ENCODE results near the gene STXBP6.

DNA sequence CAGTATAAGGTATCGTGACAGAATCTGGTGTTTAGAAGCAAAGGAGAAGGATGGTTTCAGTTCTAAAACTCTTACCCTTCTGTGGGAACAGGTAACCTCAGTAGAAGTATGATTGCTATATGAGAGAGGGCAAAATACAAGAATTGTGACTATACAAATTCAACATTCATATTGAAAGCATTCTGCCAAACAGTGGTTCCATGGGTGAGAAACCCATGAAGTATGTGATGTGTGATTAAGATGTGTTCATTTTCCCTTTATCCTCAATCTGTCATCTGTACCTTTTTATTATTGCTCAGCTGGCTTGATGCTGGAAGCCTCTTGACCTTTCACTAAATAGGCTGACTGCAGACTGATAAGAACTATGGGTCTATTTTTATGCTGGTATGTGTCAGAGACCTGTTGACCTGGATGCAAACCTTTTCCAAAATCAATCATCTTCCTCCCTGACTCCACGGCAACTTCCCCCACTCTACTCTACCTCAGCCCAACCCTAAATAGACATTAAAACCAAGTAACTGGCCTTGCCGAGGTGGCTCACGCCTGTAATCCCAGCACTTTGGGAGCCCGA lies 109.6 kb downstream of the STXBP6 start:
- TF ChIP-seq EZH2phosphoT487 (IDR thresholded peaks at IDR 0.05; ENCODE audit: unreplicated experiment): no peak
- no peak for TF ChIP-seq EZH2 (IDR thresholded peaks at IDR 0.05; ENCODE audit: low read depth, unreplicated experiment)

All from GM23338 (cell line).